ENCODE data around the gene GALE.

- TF ChIP-seq POLR2AphosphoS5 (IDR thresholded peaks at IDR 0.05; ENCODE audit: borderline replicate concordance, low read depth, low read length), result no peak
- TF ChIP-seq EZH2 (IDR thresholded peaks at IDR 0.05), result no peak
Measured at GRCh38 chr1:23825762-23826522, 25.4 kb upstream of the GALE start.

Measured in SK-N-MC (cell line).